Panc1 (cell line): ENCODE measurements around the gene FTO.

ENCODE experiments used
- CTCF ChIP-seq: fragments of 450-650 bp; IDR thresholded peaks from 2 replicates; pipeline ENCODE4 v1.5.1; 2017; ENCODE audit warnings: mild to moderate bottlenecking
- POLR2AphosphoS5 ChIP-seq: IDR thresholded peaks from 2 replicates; pipeline ENCODE4 v1.6.1; 2012; ENCODE audit warnings: mild to moderate bottlenecking, low read depth, low read length, moderate library complexity

- peak; percentile 23; the same call in 1 of the 2 replicates for TF ChIP-seq CTCF
- no peak for TF ChIP-seq POLR2AphosphoS5
Observed at GRCh38 chr16:53745753-53746266, 41.9 kb downstream of the FTO start.
